Thyroid gland (tissue), 4 donors: ENCODE measurements around the gene DNAL4.

ENCODE experiments used
- CTCF ChIP-seq, 6 experiments: fragments of 200-600 bp in 3 of 6; fragments of 450-650 bp in 3 of 6; sonication (generic) in 3 of 6; IDR thresholded peaks; one replicate each; pipeline ENCODE4 v1.5.1; 2016 to 2019; ENCODE audit warnings: antibody characterized with exemption in 6 of 6, mild to moderate bottlenecking in 2 of 6, inconsistent platforms in 1 of 6, moderate library complexity in 1 of 6
- POLR2A ChIP-seq, 2 donors: fragments of 450-650 bp; IDR thresholded peaks; one replicate each; pipeline ENCODE4 v1.6.1; 2017; ENCODE audit warnings: antibody characterized with exemption in 2 of 2, mild to moderate bottlenecking in 2 of 2, moderate library complexity in 1 of 2

GRCh38 chr22:38733724-38734381 lies 60.1 kb downstream of the DNAL4 start:
- TF ChIP-seq CTCF (IDR thresholded peaks at IDR 0.05) (peak in 1 of 6 experiments; percentile 8), POLR2A (IDR thresholded peaks at IDR 0.05) (peak in 1 of 2 donors; percentile 34)
